ENCODE results near the gene ZNF784.
A peak's percentile ranks its signal among the peaks of the same experiment; 100 is the strongest.

The ZNF784 gene

GRCh38 chr19:55643003-55643886 is 18.9 kb upstream of the ZNF784 start, which contains the start of gene ZNF581:
TSS of gene ZNF581 (plus strand) at chr19:55643649. CDS start at chr19:55644572, 923 bp downstream.
- DNase-seq (ENCODE audit: low read depth), result peak; percentile 69

GRCh38 chr19:55642153-55643002 is 18.0 kb upstream of the ZNF784 start:
- DNase-seq (ENCODE audit: low read depth), result no peak

- DNase-seq (ENCODE audit: low read depth), result no peak
Observed at GRCh38 chr19:55641426-55642152, 17.2 kb upstream of the ZNF784 start.

GRCh38 chr19:55640577-55641425 is 16.4 kb upstream of the ZNF784 start, which contains the start of gene ZNF580:
TSS of gene ZNF580 (plus strand) at chr19:55641002. CDS start at chr19:55642509, 1,507 bp downstream.
- DNase-seq (ENCODE audit: low read depth), result peak; percentile 56

- DNase-seq (ENCODE audit: low read depth), result peak; percentile 69
Observed at GRCh38 chr19:55640043-55640576, 15.7 kb upstream of the ZNF784 start.

- peak; percentile 36 for DNase-seq (ENCODE audit: low read depth)
Observed at GRCh38 chr19:55638864-55639359, 14.5 kb upstream of the ZNF784 start.

GRCh38 chr19:55637534-55637933 is 13.2 kb upstream of the ZNF784 start:
- no peak for DNase-seq (ENCODE audit: low read depth)

GRCh38 chr19:55636723-55637122 is 12.4 kb upstream of the ZNF784 start:
- DNase-seq (ENCODE audit: low read depth), result no peak

- DNase-seq (ENCODE audit: low read depth), result no peak
Observed at GRCh38 chr19:55635856-55636440, 11.6 kb upstream of the ZNF784 start.

- no peak for DNase-seq (ENCODE audit: low read depth)
Observed at GRCh38 chr19:55635334-55635717, 11.0 kb upstream of the ZNF784 start.

GRCh38 chr19:55633861-55634260 is 9.5 kb upstream of the ZNF784 start:
- no peak for DNase-seq (ENCODE audit: low read depth)

- DNase-seq (ENCODE audit: low read depth), result peak; percentile 86
Observed at GRCh38 chr19:55632463-55632834, 8.1 kb upstream of the ZNF784 start.

- peak; percentile 53 for DNase-seq (ENCODE audit: low read depth)
Observed at GRCh38 chr19:55626350-55626749, 2.0 kb upstream of the ZNF784 start.

- no peak for DNase-seq (ENCODE audit: low read depth)
Observed at GRCh38 chr19:55625004-55625326, 599 bp upstream of the ZNF784 start.

GRCh38 chr19:55623561-55623960 is 805 bp downstream of the ZNF784 start:
- DNase-seq (ENCODE audit: low read depth), result no peak

GRCh38 chr19:55623130-55623529 is 1.2 kb downstream of the ZNF784 start:
- no peak for DNase-seq (ENCODE audit: low read depth)

GRCh38 chr19:55622242-55622969 is 2.0 kb downstream of the ZNF784 start:
- DNase-seq (ENCODE audit: low read depth), result no peak

GRCh38 chr19:55621673-55622231 is 2.6 kb downstream of the ZNF784 start:
- DNase-seq (ENCODE audit: low read depth), result no peak

GRCh38 chr19:55621205-55621672 is 3.1 kb downstream of the ZNF784 start:
- DNase-seq (ENCODE audit: low read depth), result no peak
